Suprapubic skin (tissue), 4 donors: Measurements from ENCODE around the gene KRTAP1-1. TPM values are rescaled to one million over a fixed set of nuclear protein-coding genes. Genes with fewer than 3 reads are reported as not detected.
"Not testable (repeated sequence)": the region's sequence is repeated elsewhere in the genome, so short reads cannot be mapped to it uniquely, and the experiment has no call there.

Experiments used
- DNase-seq, 2 donors: peaks; one replicate each; pipeline ENCODE4 v3.0.0-alpha.2; 2019; ENCODE audit warnings: low spot score in 2 of 2
- H3K27ac ChIP-seq: fragments of 200-600 bp; sonication (generic); one replicate; pipeline ENCODE4 v1.5.1; 2019
- H3K27me3 ChIP-seq: fragments of 200-600 bp; sonication (generic); one replicate; pipeline ENCODE4 v1.5.1; 2019
- H3K36me3 ChIP-seq: fragments of 200-600 bp; sonication (generic); one replicate; pipeline ENCODE4 v1.5.1; 2019
- H3K4me1 ChIP-seq: fragments of 200-600 bp; sonication (generic); one replicate; pipeline ENCODE4 v1.5.1; 2019
- H3K4me3 ChIP-seq: fragments of 200-600 bp; sonication (generic); one replicate; pipeline ENCODE4 v1.5.1; 2019; ENCODE audit warnings: mild to moderate bottlenecking
- H3K9me3 ChIP-seq: fragments of 200-600 bp; sonication (generic); one replicate; pipeline ENCODE4 v1.5.1; 2019
- CTCF ChIP-seq, 2 donors: fragments of 200-600 bp in 1 of 2; fragments of 450-650 bp in 1 of 2; sonication (generic) in 1 of 2; IDR thresholded peaks; one replicate each; pipeline ENCODE4 v1.5.1; 2016 to 2019; ENCODE audit warnings: antibody characterized with exemption in 2 of 2, mild to moderate bottlenecking in 1 of 2, moderate library complexity in 1 of 2
- EP300 ChIP-seq: sonication (generic); formaldehyde crosslinking; IDR thresholded peaks from one replicate; pipeline ENCODE4 v1.6.1; 2017; ENCODE audit warnings: antibody characterized with exemption
- POLR2A ChIP-seq, 2 donors: fragments of 450-650 bp; IDR thresholded peaks; one replicate each; pipeline ENCODE4 v1.6.1; 2017; ENCODE audit warnings: antibody characterized with exemption in 2 of 2, mild to moderate bottlenecking in 2 of 2, moderate library complexity in 2 of 2
- POLR2AphosphoS5 ChIP-seq, 3 donors: sonication (generic); formaldehyde crosslinking; IDR thresholded peaks; one replicate each; pipeline ENCODE4 v1.6.1; 2017; ENCODE audit warnings: antibody characterized with exemption in 3 of 3
- WGBS: methylation state at CpG from one replicate; pipeline ENCODE4 v1.1.5; 2018; 5-methylcytosine and 5-hydroxymethylcytosine counted together
- total RNA-seq, 4 donors: library from RNA; depleted of rRNA; stranded (reverse); fragments of >200 nt; gene quantifications; one replicate each; pipeline ENCODE4 v1.1.0, GENCODE V29; 2016

KRTAP1-1 gene
- total RNA-seq, 4 donors from 2014 or later: 9.9 to 165 (median 46.0) TPM; not detected in 1

GRCh38 chr17:41048441-41048840, 7.2 kb upstream of the KRTAP1-1 start:
- TF ChIP-seq CTCF (IDR thresholded peaks at IDR 0.05): no peak
- no peak for TF ChIP-seq POLR2A (IDR thresholded peaks at IDR 0.05)
- TF ChIP-seq EP300: no peak
- no peak for TF ChIP-seq POLR2AphosphoS5 (IDR thresholded peaks at IDR 0.05)
- Histone ChIP-seq H3K9me3 (no peaks in the 10 kb centered on the region), H3K27me3 (peaks cover 9% of the 10 kb centered on the region), H3K4me3 (no peak overlapping the region), H3K4me1 (no peaks in the 10 kb centered on the region), H3K36me3 (no peaks in the 10 kb centered on the region), H3K27ac (no peak overlapping the region)
- no peak for DNase-seq
- 65% methylated on average over 7 of the region's 7 CpGs for WGBS

GRCh38 chr17:41046735-41047465, 5.7 kb upstream of the KRTAP1-1 start, which contains the start of gene KRTAP2-1:
Gene KRTAP2-1 (minus strand): TSS chr17:41047316. CDS start chr17:41047267, 49 bp downstream.
- H3K27me3 ChIP-seq, H3K4me3 ChIP-seq, H3K27ac ChIP-seq, H3K9me3 ChIP-seq, DNase-seq, H3K4me1 ChIP-seq, H3K36me3 ChIP-seq: not testable (repeated sequence)
- WGBS: 82% methylated on average over 11 of the region's 33 CpGs

GRCh38 chr17:41042953-41043352, 1.7 kb upstream of the KRTAP1-1 start:
- Histone ChIP-seq H3K9me3 (peaks cover 4% of the 10 kb centered on the region), H3K27ac (no peak overlapping the region), H3K36me3 (no peaks in the 10 kb centered on the region), H3K4me3 (no peak overlapping the region), H3K27me3 (peaks cover 5% of the 10 kb centered on the region), H3K4me1 (no peaks in the 10 kb centered on the region)
- no peak for DNase-seq
- 100% methylated on average over 1 of the region's 1 CpG for WGBS
- TF ChIP-seq EP300 (no peak), POLR2A (IDR thresholded peaks at IDR 0.05) (no peak), POLR2AphosphoS5 (IDR thresholded peaks at IDR 0.05) (no peak), CTCF (IDR thresholded peaks at IDR 0.05) (no peak)

GRCh38 chr17:41037853-41038350, 3.3 kb downstream of the KRTAP1-1 start:
- no peak for DNase-seq
- TF ChIP-seq CTCF (IDR thresholded peaks at IDR 0.05) (no peak), POLR2AphosphoS5 (IDR thresholded peaks at IDR 0.05) (no peak), POLR2A (IDR thresholded peaks at IDR 0.05) (no peak), EP300 (no peak)
- Histone ChIP-seq H3K4me3 (no peak overlapping the region), H3K27ac (no peak overlapping the region), H3K9me3 (no peaks in the 10 kb centered on the region), H3K27me3 (no peaks in the 10 kb centered on the region), H3K4me1 (no peaks in the 10 kb centered on the region), H3K36me3 (no peaks in the 10 kb centered on the region)
- WGBS: 87% methylated on average over 2 of the region's 2 CpGs

- H3K4me1 ChIP-seq, H3K36me3 ChIP-seq, H3K9me3 ChIP-seq, H3K4me3 ChIP-seq, H3K27ac ChIP-seq, DNase-seq, H3K27me3 ChIP-seq: not testable (repeated sequence)
- 64% methylated on average over 10 of the region's 10 CpGs for WGBS
Measured at GRCh38 chr17:41034346-41034935, 6.8 kb downstream of the KRTAP1-1 start, which contains the start of gene KRTAP1-3. Gene KRTAP1-3 (minus strand): TSS chr17:41034874. CDS start chr17:41034821, 53 bp downstream.

GRCh38 chr17:41029633-41030245, 11.5 kb downstream of the KRTAP1-1 start, which contains the start of gene KRTAP1-4:
Gene KRTAP1-4 (minus strand): TSS chr17:41030195. CDS start chr17:41030078, 117 bp downstream.
- peaks cover 16% of the 10 kb centered on the region for H3K27me3 ChIP-seq
- H3K9me3 ChIP-seq: no peaks in the 10 kb centered on the region
- H3K4me1 ChIP-seq: peaks cover 9% of the 10 kb centered on the region
- no peak within 1 kb of the TSS for H3K4me3 ChIP-seq
- H3K36me3 ChIP-seq: no peaks in the 10 kb centered on the region
- no peak within 1 kb of the TSS for H3K27ac ChIP-seq
- 83% methylated on average over 8 of the region's 12 CpGs for WGBS
- no peak for DNase-seq
- TF ChIP-seq POLR2A (IDR thresholded peaks at IDR 0.05) (no peak), CTCF (IDR thresholded peaks at IDR 0.05) (no peak), EP300 (no peak), POLR2AphosphoS5 (IDR thresholded peaks at IDR 0.05) (no peak)
